K562 (cell line): ENCODE measurements around the gene UNKL. TPM values are rescaled to one million over a fixed set of nuclear protein-coding genes. Genes with fewer than 3 reads are reported as not detected.
A peak's percentile ranks its signal among the peaks of the same experiment; 100 is the strongest.

Experiments used
- CBFA2T3 ChIP-seq: fragments of 450-650 bp; IDR thresholded peaks from 2 replicates; pipeline ENCODE4 v1.6.1; 2017
- FOXJ2 ChIP-seq: fragments of 200-800 bp; sonication (Bioruptor generic); IDR thresholded peaks from 2 replicates; pipeline ENCODE4 v1.6.1; 2016; ENCODE audit warnings: missing genetic modification characterization, missing compliant biosample characterization
- PCBP1 ChIP-seq: fragments of 200-400 bp; formaldehyde crosslinking; IDR thresholded peaks from 2 replicates; pipeline ENCODE4 v1.6.1; 2018; ENCODE audit warnings: mild to moderate bottlenecking, low read depth, low read length; ENCODE audit not compliant: poor library complexity, severe bottlenecking
- ZNF384 ChIP-seq: IDR thresholded peaks from 2 replicates; pipeline ENCODE4 v1.6.1; 2012; ENCODE audit warnings: low read depth, low read length, improper control_type of control experiment
- polyA plus RNA-seq, 8 experiments: library from polyadenylated mRNA; depleted of rRNA in 4 of 8; stranded (reverse) in 5 of 8; unstranded in 3 of 8; fragments of >200 nt; fragmentation: Nextera tagmentation in 2 of 8; fragmentation: Illumina TruSeq in 1 of 8; extraction: Ambion mirVana in 2 of 8; extraction: Trizol in 1 of 8; gene quantifications; 2 replicates each; pipeline versions ENCODE4 v1.2.1 to v1.2.3, GENCODE V29; 2011 to 2014; ENCODE audit warnings: inconsistent platforms in 1 of 8, missing spikeins in 1 of 8
- total RNA-seq, 7 experiments: library from RNA; depleted of rRNA in 6 of 7; stranded (reverse); fragments of >200 nt in 6 of 7; fragmentation: Illumina TruSeq in 2 of 7; extraction: Trizol in 2 of 7; gene quantifications; 2 replicates each; pipeline versions ENCODE4 v1.2.1 to v1.2.3, GENCODE V29; 2011 to 2021; ENCODE audit warnings: low replicate concordance in 1 of 7
- TF ChIP-seq, protein P1 (sequence below), 2 experiments: fragments of 450-650 bp; IDR thresholded peaks; 2 replicates each; pipeline ENCODE4 v1.6.1; 2016; ENCODE audit warnings: mild to moderate bottlenecking in 2 of 2, borderline replicate concordance in 1 of 2, low read depth in 1 of 2, moderate library complexity in 1 of 2
- TF ChIP-seq, protein P2 (sequence below): sonication (generic); formaldehyde crosslinking; IDR thresholded peaks from 2 replicates; pipeline ENCODE4 v1.8.1; 2023; ENCODE audit warnings: mild to moderate bottlenecking, missing genetic modification reagents
- TF ChIP-seq, protein P3 (sequence below): sonication (generic); formaldehyde crosslinking; IDR thresholded peaks from 2 replicates; pipeline ENCODE4 v1.8.1; 2023; ENCODE audit warnings: mild to moderate bottlenecking, missing genetic modification reagents
- TF ChIP-seq, protein P4 (sequence below): sonication (generic); formaldehyde crosslinking; IDR thresholded peaks from 2 replicates; pipeline ENCODE4 v1.8.0; 2022; ENCODE audit warnings: mild to moderate bottlenecking, low read depth, missing genetic modification reagents
- TF ChIP-seq, protein P5 (sequence below): IDR thresholded peaks from 2 replicates; pipeline ENCODE4 v1.6.1; 2012; ENCODE audit warnings: low read depth, low read length, improper control_type of control experiment, borderline replicate concordance

The UNKL gene
- total and polyA plus RNA-seq, 9 of the 15 experiments (the other 6 are each of a cell fraction or from before 2014, with no cell fraction given) = 0.37 to 30.2 (median 5.1) TPM

DNA sequence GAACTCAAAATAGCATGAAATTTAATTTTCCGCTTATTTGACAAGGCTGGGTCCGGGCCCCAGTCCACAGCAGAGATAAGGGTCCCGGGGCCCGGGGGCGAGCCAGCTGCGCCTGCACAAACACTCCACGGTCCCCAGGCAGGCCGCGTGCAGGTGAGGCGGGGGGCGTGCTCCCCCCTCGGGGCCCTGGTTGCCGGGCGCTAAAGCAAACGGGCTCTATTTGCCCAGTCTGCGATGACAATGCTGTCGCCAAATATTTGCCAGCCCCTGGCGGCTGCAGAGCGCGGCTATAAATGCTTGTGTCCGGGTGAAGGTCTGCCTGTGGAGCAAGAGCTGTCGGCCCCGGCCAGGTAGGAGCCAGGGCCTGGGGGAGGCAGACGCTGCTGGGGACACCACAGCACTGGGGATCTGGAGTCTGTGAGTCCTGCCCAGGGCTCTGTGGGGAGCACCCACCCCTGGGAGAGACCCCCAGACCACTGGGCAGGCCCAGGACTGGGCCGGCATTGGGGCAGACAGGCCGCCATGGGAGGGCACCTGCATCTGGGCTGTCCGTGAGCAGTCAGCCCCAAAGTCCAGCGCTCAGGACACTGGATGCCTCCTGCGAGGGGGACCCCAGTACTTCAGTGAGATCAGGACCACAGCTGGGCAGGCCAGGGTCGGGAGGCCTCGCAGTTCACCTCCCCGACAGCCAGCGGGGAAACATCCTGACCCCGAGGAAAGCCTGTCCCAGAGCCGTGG is 16.4 kb upstream of the UNKL start, which contains the start of gene PERCC1 (continued):
- TF ChIP-seq, protein P1, sequence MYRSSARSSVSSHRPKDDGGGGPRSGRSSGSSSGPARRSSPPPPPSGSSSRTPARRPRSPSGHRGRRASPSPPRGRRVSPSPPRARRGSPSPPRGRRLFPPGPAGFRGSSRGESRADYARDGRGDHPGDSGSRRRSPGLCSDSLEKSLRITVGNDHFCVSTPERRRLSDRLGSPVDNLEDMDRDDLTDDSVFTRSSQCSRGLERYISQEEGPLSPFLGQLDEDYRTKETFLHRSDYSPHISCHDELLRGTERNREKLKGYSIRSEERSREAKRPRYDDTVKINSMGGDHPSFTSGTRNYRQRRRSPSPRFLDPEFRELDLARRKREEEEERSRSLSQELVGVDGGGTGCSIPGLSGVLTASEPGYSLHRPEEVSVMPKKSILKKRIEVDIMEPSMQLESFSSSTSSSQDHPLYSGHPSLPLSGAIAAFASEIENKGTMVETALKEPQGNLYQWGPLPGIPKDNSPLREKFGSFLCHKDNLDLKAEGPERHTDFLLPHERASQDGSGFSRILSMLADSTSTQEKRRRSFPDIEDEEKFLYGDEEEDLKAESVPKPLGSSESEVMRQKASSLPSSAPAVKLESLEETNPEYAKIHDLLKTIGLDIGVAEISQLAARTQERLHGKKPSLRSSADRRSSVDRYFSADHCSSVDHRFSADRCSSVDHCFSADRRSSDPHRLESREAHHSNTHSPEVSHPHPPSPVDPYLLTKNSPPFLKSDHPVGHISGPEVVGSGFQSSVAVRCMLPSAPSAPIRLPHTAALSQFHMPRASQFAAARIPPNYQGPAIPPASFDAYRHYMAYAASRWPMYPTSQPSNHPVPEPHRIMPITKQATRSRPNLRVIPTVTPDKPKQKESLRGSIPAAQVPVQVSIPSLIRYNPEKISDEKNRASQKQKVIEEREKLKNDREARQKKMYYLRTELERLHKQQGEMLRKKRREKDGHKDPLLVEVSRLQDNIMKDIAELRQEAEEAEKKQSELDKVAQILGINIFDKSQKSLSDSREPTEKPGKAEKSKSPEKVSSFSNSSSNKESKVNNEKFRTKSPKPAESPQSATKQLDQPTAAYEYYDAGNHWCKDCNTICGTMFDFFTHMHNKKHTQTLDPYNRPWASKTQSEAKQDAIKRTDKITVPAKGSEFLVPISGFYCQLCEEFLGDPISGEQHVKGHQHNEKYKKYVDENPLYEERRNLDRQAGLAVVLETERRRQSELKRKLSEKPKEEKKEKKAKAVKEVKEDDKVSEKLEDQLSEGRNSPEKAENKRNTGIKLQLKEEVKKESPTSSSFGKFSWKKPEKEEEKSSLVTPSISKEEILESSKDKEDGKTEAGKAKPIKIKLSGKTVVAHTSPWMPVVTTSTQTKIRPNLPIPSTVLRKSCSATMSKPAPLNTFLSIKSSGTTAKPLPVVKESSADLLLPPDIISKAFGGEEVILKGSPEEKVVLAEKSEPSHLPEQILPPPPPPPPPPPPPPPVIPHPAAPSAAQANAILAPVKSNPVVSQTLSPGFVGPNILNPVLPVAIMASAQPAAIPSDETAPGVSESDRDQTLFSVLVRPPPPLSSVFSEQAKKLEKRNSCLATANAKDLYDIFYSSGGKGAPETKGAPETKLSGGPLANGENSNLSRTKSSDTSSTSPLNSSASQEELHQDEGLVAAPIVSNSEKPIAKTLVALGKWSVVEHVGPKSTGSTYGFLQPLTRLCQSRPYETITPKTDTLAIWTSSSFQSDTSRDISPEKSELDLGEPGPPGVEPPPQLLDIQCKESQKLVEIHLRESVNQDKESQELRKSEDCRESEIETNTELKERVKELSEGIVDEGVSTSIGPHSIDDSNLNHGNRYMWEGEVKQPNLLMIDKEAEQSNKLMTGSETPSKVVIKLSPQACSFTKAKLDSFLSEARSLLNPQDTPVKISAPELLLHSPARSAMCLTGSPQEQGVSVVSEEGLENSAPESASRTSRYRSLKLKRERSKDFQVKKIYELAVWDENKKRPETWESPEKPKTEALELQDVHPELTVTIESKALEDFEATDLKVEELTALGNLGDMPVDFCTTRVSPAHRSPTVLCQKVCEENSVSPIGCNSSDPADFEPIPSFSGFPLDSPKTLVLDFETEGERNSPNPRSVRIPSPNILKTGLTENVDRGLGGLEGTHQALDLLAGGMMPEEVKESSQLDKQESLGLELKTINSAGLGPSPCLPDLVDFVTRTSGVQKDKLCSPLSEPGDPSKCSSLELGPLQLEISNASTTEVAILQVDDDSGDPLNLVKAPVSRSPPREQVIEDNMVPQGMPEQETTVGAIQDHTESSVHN (IDR thresholded peaks at IDR 0.05; ENCODE audit: borderline replicate concordance in 1 of 2, low read depth in 1 of 2) = no peak
- TF ChIP-seq, protein P2, sequence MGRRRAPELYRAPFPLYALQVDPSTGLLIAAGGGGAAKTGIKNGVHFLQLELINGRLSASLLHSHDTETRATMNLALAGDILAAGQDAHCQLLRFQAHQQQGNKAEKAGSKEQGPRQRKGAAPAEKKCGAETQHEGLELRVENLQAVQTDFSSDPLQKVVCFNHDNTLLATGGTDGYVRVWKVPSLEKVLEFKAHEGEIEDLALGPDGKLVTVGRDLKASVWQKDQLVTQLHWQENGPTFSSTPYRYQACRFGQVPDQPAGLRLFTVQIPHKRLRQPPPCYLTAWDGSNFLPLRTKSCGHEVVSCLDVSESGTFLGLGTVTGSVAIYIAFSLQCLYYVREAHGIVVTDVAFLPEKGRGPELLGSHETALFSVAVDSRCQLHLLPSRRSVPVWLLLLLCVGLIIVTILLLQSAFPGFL (CRISPR knock-in tag) = no peak
- no peak for TF ChIP-seq ZNF384
- TF ChIP-seq FOXJ2 (tag) = no peak
- TF ChIP-seq, protein P3, sequence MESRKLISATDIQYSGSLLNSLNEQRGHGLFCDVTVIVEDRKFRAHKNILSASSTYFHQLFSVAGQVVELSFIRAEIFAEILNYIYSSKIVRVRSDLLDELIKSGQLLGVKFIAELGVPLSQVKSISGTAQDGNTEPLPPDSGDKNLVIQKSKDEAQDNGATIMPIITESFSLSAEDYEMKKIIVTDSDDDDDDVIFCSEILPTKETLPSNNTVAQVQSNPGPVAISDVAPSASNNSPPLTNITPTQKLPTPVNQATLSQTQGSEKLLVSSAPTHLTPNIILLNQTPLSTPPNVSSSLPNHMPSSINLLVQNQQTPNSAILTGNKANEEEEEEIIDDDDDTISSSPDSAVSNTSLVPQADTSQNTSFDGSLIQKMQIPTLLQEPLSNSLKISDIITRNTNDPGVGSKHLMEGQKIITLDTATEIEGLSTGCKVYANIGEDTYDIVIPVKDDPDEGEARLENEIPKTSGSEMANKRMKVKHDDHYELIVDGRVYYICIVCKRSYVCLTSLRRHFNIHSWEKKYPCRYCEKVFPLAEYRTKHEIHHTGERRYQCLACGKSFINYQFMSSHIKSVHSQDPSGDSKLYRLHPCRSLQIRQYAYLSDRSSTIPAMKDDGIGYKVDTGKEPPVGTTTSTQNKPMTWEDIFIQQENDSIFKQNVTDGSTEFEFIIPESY = peak; percentile 75
- peak; percentile 20; the same call in 1 of the 2 replicates for TF ChIP-seq CBFA2T3
- TF ChIP-seq, protein P4, sequence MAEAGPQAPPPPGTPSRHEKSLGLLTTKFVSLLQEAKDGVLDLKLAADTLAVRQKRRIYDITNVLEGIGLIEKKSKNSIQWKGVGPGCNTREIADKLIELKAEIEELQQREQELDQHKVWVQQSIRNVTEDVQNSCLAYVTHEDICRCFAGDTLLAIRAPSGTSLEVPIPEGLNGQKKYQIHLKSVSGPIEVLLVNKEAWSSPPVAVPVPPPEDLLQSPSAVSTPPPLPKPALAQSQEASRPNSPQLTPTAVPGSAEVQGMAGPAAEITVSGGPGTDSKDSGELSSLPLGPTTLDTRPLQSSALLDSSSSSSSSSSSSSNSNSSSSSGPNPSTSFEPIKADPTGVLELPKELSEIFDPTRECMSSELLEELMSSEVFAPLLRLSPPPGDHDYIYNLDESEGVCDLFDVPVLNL (CRISPR knock-in tag) = no peak
- TF ChIP-seq, protein P5, sequence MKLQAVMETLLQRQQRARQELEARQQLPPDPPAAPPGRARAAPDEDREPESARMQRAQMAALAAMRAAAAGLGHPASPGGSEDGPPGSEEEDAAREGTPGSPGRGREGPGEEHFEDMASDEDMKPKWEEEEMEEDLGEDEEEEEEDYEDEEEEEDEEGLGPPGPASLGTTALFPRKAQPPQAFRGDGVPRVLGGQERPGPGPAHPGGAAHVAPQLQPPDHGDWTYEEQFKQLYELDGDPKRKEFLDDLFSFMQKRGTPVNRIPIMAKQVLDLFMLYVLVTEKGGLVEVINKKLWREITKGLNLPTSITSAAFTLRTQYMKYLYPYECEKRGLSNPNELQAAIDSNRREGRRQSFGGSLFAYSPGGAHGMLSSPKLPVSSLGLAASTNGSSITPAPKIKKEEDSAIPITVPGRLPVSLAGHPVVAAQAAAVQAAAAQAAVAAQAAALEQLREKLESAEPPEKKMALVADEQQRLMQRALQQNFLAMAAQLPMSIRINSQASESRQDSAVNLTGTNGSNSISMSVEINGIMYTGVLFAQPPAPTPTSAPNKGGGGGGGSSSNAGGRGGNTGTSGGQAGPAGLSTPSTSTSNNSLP = no peak
- TF ChIP-seq PCBP1 = peak; percentile 30
- TF ChIP-seq, all 486 proteins: peak for 8
